ENCODE results near the gene DDX53.

GRCh38 chrX:23031600-23031999 lies 31.8 kb downstream of the DDX53 start:
- TF ChIP-seq CTCF (IDR thresholded peaks at IDR 0.05; ENCODE audit: insufficient read depth, low read length, poor library complexity, severe bottlenecking) (no peak), EZH2phosphoT487 (conservative IDR thresholded peaks at IDR 0.05; ENCODE audit: low read length) (no peak)
